ENCODE data around the gene MYO7A. TPM values are rescaled to one million over a fixed set of nuclear protein-coding genes. Genes with fewer than 3 reads are reported as not detected.

The MYO7A gene
- total RNA-seq, 1 donor from 2014 or later, result 2.2 TPM

GRCh38 chr11:77121096-77121640 lies 6.9 kb upstream of the MYO7A start:
- Mint-ChIP-seq H3K4me3 (no peak overlapping the region), H3K36me3 (peaks cover 18% of the 10 kb centered on the region), H3K27me3 (ENCODE audit: low read depth) (no peaks in the 10 kb centered on the region), H3K9me3 (no peaks in the 10 kb centered on the region), H3K27ac (no peak overlapping the region), H3K4me1 (peaks cover 7% of the 10 kb centered on the region)
- TF ChIP-seq, protein P1, sequence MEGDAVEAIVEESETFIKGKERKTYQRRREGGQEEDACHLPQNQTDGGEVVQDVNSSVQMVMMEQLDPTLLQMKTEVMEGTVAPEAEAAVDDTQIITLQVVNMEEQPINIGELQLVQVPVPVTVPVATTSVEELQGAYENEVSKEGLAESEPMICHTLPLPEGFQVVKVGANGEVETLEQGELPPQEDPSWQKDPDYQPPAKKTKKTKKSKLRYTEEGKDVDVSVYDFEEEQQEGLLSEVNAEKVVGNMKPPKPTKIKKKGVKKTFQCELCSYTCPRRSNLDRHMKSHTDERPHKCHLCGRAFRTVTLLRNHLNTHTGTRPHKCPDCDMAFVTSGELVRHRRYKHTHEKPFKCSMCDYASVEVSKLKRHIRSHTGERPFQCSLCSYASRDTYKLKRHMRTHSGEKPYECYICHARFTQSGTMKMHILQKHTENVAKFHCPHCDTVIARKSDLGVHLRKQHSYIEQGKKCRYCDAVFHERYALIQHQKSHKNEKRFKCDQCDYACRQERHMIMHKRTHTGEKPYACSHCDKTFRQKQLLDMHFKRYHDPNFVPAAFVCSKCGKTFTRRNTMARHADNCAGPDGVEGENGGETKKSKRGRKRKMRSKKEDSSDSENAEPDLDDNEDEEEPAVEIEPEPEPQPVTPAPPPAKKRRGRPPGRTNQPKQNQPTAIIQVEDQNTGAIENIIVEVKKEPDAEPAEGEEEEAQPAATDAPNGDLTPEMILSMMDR (IDR thresholded peaks at IDR 0.05; ENCODE audit: unreplicated experiment), result no peak
- no peak for DNase-seq (ENCODE audit: low spot score in 2 of 2, unreplicated experiment in 2 of 2)

GRCh38 chr11:77121876-77122575 lies 6.0 kb upstream of the MYO7A start:
- H3K36me3 Mint-ChIP-seq, result peaks cover 18% of the 10 kb centered on the region
- H3K27ac Mint-ChIP-seq, result no peak overlapping the region
- no peaks in the 10 kb centered on the region for H3K27me3 Mint-ChIP-seq (ENCODE audit: low read depth)
- H3K4me3 Mint-ChIP-seq, result no peak overlapping the region
- H3K4me1 Mint-ChIP-seq, result peaks cover 11% of the 10 kb centered on the region
- H3K9me3 Mint-ChIP-seq, result no peaks in the 10 kb centered on the region
- DNase-seq (ENCODE audit: low spot score in 2 of 2, unreplicated experiment in 2 of 2), result no peak
- TF ChIP-seq, protein P1 (IDR thresholded peaks at IDR 0.05; ENCODE audit: unreplicated experiment), result no peak

GRCh38 chr11:77122576-77123212 lies 5.4 kb upstream of the MYO7A start:
- no peak for DNase-seq (ENCODE audit: low spot score in 2 of 2, unreplicated experiment in 2 of 2)
- Mint-ChIP-seq H3K4me1 (peaks cover 16% of the 10 kb centered on the region), H3K27me3 (ENCODE audit: low read depth) (no peaks in the 10 kb centered on the region), H3K4me3 (no peak overlapping the region), H3K27ac (no peak overlapping the region), H3K36me3 (peaks cover 18% of the 10 kb centered on the region), H3K9me3 (no peaks in the 10 kb centered on the region)
- TF ChIP-seq, protein P1 (IDR thresholded peaks at IDR 0.05; ENCODE audit: unreplicated experiment), result no peak

GRCh38 chr11:77123591-77123990 lies 4.5 kb upstream of the MYO7A start:
- Mint-ChIP-seq H3K27me3 (ENCODE audit: low read depth) (no peaks in the 10 kb centered on the region), H3K4me3 (no peak overlapping the region), H3K9me3 (no peaks in the 10 kb centered on the region), H3K4me1 (peaks cover 22% of the 10 kb centered on the region), H3K36me3 (peaks cover 18% of the 10 kb centered on the region), H3K27ac (no peak overlapping the region)
- no peak for DNase-seq (ENCODE audit: low spot score in 2 of 2, unreplicated experiment in 2 of 2)
- TF ChIP-seq, protein P1 (IDR thresholded peaks at IDR 0.05; ENCODE audit: unreplicated experiment), result no peak

GRCh38 chr11:77124041-77124440 lies 4.0 kb upstream of the MYO7A start:
- Mint-ChIP-seq H3K4me3 (no peak overlapping the region), H3K4me1 (peaks cover 22% of the 10 kb centered on the region), H3K9me3 (no peaks in the 10 kb centered on the region), H3K27ac (no peak overlapping the region), H3K36me3 (peaks cover 18% of the 10 kb centered on the region), H3K27me3 (ENCODE audit: low read depth) (no peaks in the 10 kb centered on the region)
- no peak for DNase-seq (ENCODE audit: low spot score in 2 of 2, unreplicated experiment in 2 of 2)
- TF ChIP-seq, protein P1 (IDR thresholded peaks at IDR 0.05; ENCODE audit: unreplicated experiment), result no peak

All from mesothelial cell of epicardium (in vitro differentiated cells).